Limb (tissue), 2 donors: ENCODE data around the gene YTHDC1.
"Not testable (repeated sequence)": the region's sequence is repeated elsewhere in the genome, so short reads cannot be mapped to it uniquely, and the experiment has no call there.

Source experiments
- DNase-seq, 2 donors: peaks; one replicate each; pipeline ENCODE4 v3.0.0-alpha.2; 2016; ENCODE audit errors: extremely low spot score in 2 of 2

The YTHDC1 gene

GRCh38 chr4:68349649-68350360 is at the start of gene YTHDC1:
YTHDC1 (minus strand) TSS chr4:68350090; CDS start chr4:68349753, 337 bp downstream.
- DNase-seq = peak; percentile 97

- no peak for DNase-seq
Observed at GRCh38 chr4:68399306-68399705, 49.4 kb upstream of the YTHDC1 start.

GRCh38 chr4:68396756-68397155 is 46.9 kb upstream of the YTHDC1 start:
- DNase-seq = no peak

GRCh38 chr4:68391436-68391835 is 41.5 kb upstream of the YTHDC1 start:
- no peak for DNase-seq

DNA sequence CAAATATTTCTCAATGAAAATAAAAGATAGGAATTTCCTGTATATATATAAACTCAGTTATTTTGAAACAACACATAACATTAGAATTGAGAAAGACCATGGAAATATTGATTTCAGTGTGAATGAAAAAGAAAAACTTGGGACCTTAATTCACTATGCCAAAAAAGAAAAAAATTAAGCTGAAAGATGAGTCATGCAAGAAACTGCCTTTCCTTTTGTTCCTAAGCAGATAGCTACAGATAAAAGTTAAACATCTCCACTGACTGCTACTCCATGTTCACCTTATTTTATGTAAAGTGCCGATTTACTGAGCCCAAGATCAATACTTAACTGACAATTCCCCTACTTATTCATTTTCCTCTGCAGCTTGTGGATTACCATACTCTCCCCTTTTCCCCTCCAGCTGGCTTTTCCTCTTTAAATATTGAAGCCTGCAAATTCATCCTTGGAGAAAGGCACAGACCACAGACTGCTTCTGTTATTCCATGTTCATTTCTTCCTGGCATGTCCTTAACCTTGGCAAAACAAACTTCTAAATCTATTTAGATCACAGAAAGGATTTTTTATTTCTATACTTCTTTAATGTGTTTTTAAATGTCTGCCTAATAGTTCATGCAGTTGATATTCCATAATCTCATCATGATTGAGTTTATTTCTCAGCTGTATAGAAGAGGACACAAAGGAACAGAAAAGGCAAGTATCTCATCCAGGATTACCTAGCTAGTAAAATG is 40.5 kb upstream of the YTHDC1 start:
- no peak for DNase-seq

DNA sequence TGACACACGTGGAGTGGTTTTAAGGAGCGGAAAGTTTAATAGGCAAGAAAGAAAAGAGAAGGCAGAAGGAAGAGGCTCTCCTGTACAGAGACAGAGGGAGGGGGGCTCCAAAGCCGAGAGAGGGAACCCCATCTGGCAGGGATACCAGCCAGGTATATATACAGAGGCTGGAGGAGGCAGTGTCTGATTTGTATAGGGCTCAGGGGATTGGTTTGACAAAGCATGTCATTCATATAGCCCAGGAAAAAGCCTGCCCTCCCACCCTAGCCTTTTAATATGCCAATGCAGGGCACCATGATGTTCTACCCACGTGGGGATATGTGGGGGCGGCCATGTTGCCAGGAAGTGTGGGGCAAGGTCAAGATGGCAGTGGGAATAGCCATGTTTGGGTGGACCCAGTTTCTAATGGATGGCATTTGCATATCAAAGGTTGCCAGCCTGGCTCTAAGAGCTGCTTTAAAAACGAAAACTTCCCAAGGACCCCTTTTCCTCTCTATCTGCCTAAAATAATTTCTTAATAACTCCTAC is 39.6 kb upstream of the YTHDC1 start:
- DNase-seq = not testable (repeated sequence)

DNA sequence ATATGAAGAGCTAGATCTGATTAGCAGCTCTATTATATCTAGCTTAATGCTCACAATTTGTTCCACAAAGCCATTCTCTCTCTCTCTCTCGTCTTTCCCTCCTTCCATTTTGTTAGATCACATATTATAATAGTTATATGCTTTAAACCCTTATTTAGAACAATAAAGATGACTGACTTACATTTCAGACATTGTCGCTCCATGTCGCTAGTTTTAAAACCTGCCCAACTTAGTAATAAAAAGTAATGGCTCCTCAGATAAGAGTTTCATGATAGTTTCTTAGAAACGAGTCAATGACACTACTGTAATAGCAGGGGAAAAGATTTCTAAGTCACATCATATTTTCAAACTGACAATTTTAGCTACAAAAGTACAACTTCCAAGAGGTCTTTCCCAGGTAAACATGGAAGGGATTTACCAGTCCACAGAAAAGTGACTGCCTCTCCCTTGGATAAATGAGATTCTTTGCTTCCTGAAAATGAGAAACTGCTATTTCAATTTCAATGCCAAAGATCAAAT is 38.5 kb upstream of the YTHDC1 start:
- DNase-seq = no peak

DNA sequence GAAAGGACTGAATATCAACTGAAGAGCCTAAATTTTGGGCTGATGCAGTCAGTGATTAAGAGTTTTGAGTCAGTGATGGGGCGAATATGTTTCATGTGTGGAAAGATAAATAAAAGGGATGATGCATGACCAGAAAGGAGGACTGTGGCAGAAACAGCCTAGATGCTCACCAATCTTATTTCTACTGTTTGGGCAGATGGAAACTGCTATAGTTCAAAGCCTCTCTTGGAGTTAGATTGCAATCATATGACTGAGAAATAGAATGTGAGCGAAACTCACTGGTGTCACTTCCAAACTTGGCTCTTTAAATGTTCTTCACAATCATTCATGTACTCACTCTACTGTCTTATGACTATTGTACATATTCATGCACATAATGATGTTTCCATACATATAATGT is 35.4 kb upstream of the YTHDC1 start:
- DNase-seq = no peak

GRCh38 chr4:68383115-68383514 is 33.2 kb upstream of the YTHDC1 start:
- DNase-seq = no peak

DNA sequence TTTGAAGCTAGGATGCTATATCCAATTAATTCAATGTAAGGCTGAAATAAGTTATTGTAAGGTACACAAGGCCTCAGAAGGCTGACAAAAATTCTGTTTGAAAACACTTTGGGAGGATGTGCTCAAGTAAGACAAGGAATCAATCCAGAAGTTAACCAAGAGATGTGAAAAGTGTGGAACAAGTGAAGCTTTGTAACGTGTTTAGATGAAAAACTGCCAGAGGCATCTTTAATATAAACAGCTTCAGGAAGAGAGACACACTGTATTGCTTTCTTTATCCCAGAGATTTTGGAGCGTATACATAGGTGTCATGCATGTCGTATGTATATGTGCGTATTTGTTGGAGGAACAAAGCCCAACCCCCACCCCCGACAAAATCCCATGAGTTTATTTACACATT is 28.3 kb upstream of the YTHDC1 start:
- no peak for DNase-seq

- peak in 1 of 2 donors; percentile 32 for DNase-seq
Observed at GRCh38 chr4:68375667-68376559, 26.0 kb upstream of the YTHDC1 start.

GRCh38 chr4:68373513-68373912 is 23.6 kb upstream of the YTHDC1 start:
- peak; percentile 83 to 85 for DNase-seq

DNA sequence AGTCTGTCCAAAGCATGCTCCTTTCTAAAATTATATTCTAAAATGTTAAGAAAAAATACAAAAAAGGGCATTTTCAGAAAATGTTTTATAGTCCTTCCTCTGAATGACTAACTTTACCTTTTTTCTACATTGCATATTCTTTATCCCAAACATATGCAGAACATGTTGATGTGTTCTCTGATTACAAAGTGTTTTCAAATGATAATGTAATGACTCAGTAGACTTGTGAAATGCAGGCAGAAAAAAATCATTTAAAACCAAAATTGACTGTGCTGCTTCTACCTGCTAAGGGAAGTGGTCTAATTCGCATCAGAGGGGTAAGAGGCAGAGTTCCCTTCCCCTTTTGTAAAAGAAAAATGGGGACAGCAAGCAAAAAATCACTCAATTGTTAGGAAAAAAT is 22.7 kb upstream of the YTHDC1 start:
- no peak for DNase-seq

DNA sequence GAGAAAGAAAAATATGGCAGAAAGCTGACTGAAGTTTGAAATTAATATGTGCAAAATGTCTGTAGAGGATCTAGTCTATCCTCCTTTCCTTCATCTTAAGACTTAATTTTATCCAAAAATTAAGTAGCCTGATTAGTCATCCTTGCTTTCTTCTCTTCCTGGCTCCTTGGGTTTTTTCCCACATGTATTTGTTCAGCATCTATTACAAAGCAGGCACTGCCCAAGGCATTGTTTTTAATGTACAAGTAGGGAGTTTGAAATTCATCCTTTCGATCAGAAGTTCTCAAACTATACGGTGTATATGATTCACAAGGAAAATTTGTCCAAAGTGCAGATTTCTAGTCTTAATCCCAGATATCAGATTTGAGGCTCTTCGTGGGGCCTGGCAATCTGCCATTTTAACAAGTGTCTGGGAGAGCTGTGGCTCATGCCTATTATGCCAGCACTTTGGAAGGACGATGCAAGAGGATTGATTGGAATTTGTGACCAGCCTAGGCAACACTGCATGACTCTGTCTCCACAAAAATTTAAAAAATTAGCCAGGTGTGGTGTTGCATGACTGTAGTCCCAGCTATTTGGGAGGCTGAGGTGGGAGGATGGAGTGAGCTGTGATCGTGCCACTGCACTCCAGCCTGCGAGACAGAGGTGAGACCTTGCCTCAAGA is 19.4 kb upstream of the YTHDC1 start:
- no peak for DNase-seq

- no peak for DNase-seq
Observed at GRCh38 chr4:68368691-68369131, 18.8 kb upstream of the YTHDC1 start.

GRCh38 chr4:68367835-68368234 is 17.9 kb upstream of the YTHDC1 start:
- no peak for DNase-seq

DNA sequence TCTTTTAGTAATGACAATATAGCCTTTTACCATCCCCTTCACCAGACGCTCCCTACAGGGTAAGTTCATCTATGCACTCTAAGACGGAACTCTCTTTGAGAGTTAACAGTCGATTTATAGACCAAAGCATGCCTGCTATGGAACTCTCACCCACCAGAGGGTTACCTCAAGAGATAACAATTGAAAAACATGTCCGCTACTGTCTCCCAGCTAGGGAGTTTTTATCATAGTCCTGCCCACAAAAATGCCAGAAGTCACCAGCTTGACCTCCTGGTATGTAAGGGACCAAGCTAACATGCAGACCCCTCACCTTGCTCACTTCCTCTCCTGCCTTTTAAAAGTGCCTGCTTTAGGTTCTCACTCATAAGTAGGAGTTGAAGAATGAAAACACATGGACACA is 16.7 kb upstream of the YTHDC1 start:
- DNase-seq = no peak

- DNase-seq = no peak
Observed at GRCh38 chr4:68365068-68365467, 15.2 kb upstream of the YTHDC1 start.

DNA sequence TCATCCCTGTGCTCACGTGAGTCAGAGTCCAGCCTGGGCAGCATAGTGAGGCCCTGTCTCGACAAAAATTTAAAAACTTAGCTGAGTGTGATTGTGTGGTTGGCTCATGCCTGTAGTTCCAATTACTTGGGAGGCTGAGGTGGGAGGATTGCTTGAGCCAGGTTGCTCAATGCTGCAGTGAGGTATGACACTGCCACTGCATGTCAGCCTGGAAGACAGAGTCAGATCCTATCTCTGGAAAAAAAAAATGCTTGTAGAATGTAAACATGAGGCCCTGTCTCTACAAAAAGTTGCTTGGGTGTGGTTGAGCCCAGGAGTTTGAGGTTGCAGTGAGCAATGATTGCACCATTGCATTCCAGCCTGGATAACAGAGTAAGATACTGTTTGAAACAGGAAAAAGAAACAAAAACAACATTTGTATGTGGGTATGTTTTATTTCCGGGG is 11.3 kb upstream of the YTHDC1 start:
- no peak for DNase-seq

DNA sequence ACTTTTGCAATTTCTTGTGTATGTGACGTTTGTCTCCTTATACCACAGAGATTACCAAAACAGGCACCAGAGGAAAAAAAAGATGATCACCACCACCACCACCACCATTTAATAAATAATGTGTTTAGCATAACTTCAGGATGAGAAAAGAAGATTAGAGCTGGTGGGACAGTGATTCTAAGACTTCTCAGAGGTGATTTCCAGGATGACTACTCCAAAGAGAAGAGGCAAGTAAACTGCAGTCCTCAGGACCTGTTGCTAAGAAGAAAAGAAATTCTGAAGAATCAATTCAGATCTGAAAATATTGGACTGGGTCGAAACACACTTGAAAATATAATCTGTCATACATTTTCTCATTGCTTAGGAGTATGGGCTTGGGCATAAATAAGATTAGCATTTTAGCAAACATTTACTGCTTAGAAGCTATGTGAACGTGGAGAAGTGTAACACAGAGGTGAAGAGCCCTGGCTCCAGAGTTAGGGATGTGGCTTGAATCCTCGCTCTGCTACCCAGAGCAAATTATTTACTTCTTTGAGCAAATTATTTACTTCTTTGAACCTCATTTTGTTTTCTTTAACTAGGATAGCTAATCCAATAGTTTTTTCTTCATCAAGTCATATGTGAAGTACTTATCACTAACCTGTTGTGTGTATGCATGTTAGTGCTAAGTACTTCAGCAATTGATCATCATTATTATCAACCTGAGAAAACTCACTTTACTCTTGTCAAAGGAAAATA is 10.5 kb upstream of the YTHDC1 start:
- DNase-seq = no peak
